DMS 273 (cell line): ENCODE data around the gene CYB561D1.
A peak's percentile ranks its signal among the peaks of the same experiment; 100 is the strongest.

Experiments used
- DNase-seq: peaks from one replicate; lab custom pipeline; 2025; ENCODE audit not compliant: unreplicated experiment; lab: John Stamatoyannopoulos, UW

Gene CYB561D1

GRCh38 chr1:109546311-109547109 lies 52.6 kb downstream of the CYB561D1 start:
- DNase-seq = peak; percentile 96

GRCh38 chr1:109547463-109548320 lies 53.8 kb downstream of the CYB561D1 start:
- DNase-seq = peak; percentile 55

- peak; percentile 98 for DNase-seq
These were observed 54.7 kb downstream of the CYB561D1 start, which contains the start of gene GNAI3 for GRCh38 chr1:109548321-109549267. GNAI3 (plus strand) TSS chr1:109548615; CDS start chr1:109548721, 106 bp downstream.
